Activated T-helper 1 cell treated with anti-CD3 and anti-CD28 coated beads, Interleukin-12 subunit alpha, Interleukin-12 subunit beta, Interleukin-2, Interleukin-4 antibody, amounts not matched to agents 30 ng/mL and 10 ng/mL and 1 ng/mL, durations not matched to agents 14 hours and 24 hours and 36 hours (primary cell): ENCODE data around the gene ARMC9. TPM values are rescaled to one million over a fixed set of nuclear protein-coding genes. Genes with fewer than 3 reads are reported as not detected.

Experiments
- DNase-seq: peaks from one replicate; pipeline ENCODE4 v3.0.0; 2021; ENCODE audit warnings: low spot score
- H3K27ac Mint-ChIP-seq: one replicate; pipeline ENCODE4 v1.8.0; 2021; ENCODE audit warnings: mild to moderate bottlenecking, mixed read lengths
- H3K27me3 Mint-ChIP-seq: one replicate; pipeline ENCODE4 v1.8.0; 2022; ENCODE audit warnings: mild to moderate bottlenecking, moderate library complexity, mixed read lengths; ENCODE audit not compliant: insufficient read depth
- H3K36me3 Mint-ChIP-seq: one replicate; pipeline ENCODE4 v1.8.0; 2021; ENCODE audit warnings: low read depth, mixed read lengths
- H3K4me1 Mint-ChIP-seq: one replicate; pipeline ENCODE4 v1.8.0; 2021; ENCODE audit warnings: low read depth, mixed read lengths
- H3K4me3 Mint-ChIP-seq: one replicate; pipeline ENCODE4 v1.8.0; 2021; ENCODE audit warnings: mild to moderate bottlenecking, moderate library complexity, mixed read lengths
- H3K9me3 Mint-ChIP-seq: one replicate; pipeline ENCODE4 v1.8.0; 2021; ENCODE audit warnings: mixed read lengths
- intact Hi-C: fragments of 100-400 bp; cut with micrococcal nuclease; formaldehyde crosslinking; loops from one replicate; pipeline ENCODE4 v1.15.1; 2024
- total RNA-seq: library from RNA; stranded (reverse); gene quantifications from 2 replicates; pipeline ENCODE4 v1.2.3, GENCODE V29; 2022

ARMC9 gene, protein sequence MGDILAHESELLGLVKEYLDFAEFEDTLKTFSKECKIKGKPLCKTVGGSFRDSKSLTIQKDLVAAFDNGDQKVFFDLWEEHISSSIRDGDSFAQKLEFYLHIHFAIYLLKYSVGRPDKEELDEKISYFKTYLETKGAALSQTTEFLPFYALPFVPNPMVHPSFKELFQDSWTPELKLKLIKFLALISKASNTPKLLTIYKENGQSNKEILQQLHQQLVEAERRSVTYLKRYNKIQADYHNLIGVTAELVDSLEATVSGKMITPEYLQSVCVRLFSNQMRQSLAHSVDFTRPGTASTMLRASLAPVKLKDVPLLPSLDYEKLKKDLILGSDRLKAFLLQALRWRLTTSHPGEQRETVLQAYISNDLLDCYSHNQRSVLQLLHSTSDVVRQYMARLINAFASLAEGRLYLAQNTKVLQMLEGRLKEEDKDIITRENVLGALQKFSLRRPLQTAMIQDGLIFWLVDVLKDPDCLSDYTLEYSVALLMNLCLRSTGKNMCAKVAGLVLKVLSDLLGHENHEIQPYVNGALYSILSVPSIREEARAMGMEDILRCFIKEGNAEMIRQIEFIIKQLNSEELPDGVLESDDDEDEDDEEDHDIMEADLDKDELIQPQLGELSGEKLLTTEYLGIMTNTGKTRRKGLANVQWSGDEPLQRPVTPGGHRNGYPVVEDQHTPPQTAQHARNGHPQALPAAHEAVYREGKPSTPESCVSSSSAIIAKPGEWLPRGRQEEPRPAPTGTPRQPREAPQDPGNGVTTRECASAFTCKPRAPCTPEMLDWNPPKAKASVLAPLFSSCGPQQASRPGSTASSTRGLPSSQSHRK
- total RNA-seq, result 2.2 and 3.8 TPM in 2 replicates

DNA sequence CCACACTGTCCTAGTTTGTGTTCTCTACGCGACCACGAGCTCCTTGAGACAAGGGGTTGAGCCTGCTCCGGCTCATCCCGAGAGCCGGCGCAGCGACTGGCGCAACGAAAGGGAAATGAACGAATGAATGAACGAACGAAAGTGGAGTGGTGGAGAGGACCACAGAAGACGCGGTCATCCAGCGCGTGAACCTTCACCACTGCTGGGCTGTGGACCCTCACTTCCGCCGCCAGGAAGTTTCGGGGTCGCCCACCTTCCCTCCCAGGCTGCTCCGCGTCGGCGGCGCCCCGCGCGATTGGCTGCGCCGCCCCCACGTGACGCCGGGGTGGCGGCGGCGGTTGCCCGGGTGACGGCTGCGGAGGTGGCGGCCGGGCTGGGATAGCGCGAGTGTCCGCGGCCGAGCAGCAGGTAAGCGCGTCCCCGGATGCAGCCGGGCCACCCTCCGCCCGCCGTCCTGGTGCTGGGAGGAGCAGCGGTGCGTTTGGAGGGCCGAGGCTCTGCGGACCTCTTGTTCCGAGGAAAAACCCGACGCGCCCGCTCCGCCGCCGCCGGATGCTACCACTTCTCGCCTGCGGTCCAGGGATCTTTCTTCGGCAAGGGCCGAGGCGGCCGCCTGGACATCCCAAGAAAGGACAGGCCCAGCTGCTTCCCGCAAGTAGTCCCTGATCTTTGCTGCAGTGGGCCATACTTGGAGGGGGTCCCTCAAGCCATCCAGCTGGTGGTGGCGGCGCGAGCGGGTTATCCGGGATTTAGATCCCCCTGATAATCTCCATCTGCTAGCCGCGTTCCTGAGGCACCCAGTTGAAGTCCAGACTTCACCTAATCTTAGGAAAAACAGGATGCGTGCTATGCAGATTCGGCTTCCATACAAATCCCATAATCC, at the start of gene ARMC9:
TSS of gene ARMC9 (plus strand) at position 341 of the 883 bp plus-strand sequence. CDS start 7,608 bp downstream, outside the sequence.
- Mint-ChIP-seq H3K27ac (no peak within 1 kb of the TSS), H3K4me3 (peak within 1 kb of the TSS; percentile 92), H3K9me3 (no peaks in the 10 kb centered on the region), H3K4me1 (peaks cover 24% of the 10 kb centered on the region), H3K27me3 (peaks cover 25% of the 10 kb centered on the region), H3K36me3 (no peaks in the 10 kb centered on the region)
- peak; percentile 78 for DNase-seq
- intact Hi-C loops, result loop anchor here (10.0 kb wide), 1 partner anchor 94 kb away; no protein-coding TSS in a partner anchor

DNA sequence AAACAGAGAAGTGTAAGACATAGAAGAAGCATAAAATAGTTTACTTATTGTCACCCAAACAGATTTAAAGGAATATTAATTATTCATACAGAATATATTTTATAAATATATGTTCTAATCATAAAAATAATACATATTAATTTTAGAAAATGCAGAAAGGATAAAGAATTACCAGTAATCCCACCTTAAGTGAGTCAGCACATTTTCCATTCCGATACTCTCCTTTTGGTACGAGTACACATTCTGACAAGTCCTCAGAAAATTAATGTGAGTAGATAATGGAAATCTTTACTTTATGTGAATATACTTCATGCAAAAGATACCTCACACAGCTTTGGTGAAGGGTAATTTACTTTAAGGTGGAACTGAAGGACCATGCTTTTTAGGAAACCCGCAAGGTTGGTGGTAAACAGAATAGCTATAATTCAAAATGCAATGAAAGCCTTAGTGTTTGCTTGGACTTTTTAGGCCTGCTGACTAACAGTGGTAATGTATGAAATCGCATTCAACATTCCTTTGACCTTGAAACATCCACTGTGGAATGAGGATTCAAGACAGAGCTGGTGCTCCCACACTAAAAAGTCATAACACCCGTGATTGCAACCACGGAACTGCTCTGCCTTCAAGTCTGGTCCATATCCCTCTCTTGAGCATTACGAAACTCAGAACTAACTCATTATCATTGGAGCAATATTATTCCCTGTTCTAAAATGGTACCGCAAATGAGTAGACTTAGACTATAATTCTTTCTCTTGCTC, 45.5 kb upstream of the ARMC9 start:
- intact Hi-C loops, result no loop called here

DNA sequence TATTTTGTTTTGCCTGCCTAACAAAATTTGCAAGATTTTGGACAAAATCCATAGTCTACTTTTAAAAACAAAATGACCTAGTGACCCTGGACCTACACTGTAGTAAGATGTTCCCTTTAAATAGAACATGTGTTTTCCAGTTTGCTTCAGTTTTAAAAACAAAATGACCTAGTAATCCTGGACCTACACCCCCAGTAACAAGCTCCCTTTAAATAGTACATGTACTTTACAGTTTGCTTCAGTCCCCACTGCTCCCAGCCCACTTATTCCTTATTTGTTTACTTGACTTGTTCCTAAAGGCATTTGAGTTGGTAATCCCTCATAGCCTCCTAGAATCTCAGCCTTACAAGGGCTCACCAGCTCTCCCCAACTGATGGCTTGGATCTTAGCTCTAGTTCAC, 39.1 kb upstream of the ARMC9 start:
- H3K4me1 Mint-ChIP-seq, result peaks cover 15% of the 10 kb centered on the region
- no peaks in the 10 kb centered on the region for H3K27me3 Mint-ChIP-seq
- H3K36me3 Mint-ChIP-seq, result peaks cover 28% of the 10 kb centered on the region
- no peaks in the 10 kb centered on the region for H3K9me3 Mint-ChIP-seq
- no peak overlapping the region for H3K27ac Mint-ChIP-seq
- intact Hi-C loops, result no loop called here
- no peak overlapping the region for H3K4me3 Mint-ChIP-seq
- DNase-seq, result no peak

More for the DNA sequence above, 45.5 kb upstream of the ARMC9 start:
- no peak overlapping the region for H3K4me3 Mint-ChIP-seq
- no peak overlapping the region for H3K27ac Mint-ChIP-seq
- H3K27me3 Mint-ChIP-seq, result no peaks in the 10 kb centered on the region
- no peaks in the 10 kb centered on the region for H3K4me1 Mint-ChIP-seq
- DNase-seq, result no peak
- H3K36me3 Mint-ChIP-seq, result peaks cover 33% of the 10 kb centered on the region
- H3K9me3 Mint-ChIP-seq, result no peaks in the 10 kb centered on the region

DNA sequence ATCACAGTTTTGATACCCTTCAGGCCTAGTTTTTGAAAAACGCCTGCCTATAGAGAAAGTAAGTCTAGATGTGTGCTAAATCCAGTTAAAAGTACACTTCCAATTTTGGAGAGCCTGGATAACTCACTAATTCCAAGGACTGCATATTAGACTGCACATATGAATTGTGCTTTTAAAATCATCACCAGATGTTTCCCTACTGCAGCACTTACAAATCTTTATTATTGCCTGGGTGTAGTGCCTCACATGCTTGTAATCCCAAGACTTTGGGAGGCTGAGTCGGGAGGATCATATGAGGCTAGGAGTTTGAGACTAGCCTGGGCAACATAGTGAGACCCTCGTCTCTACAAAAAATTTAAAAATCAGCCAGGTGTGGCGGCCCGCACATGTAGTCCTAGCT, 37.7 kb upstream of the ARMC9 start:
- Mint-ChIP-seq H3K4me1 (peaks cover 15% of the 10 kb centered on the region), H3K36me3 (peaks cover 34% of the 10 kb centered on the region), H3K27me3 (no peaks in the 10 kb centered on the region), H3K4me3 (no peak overlapping the region), H3K9me3 (no peaks in the 10 kb centered on the region), H3K27ac (no peak overlapping the region)
- intact Hi-C loops, result no loop called here
- no peak for DNase-seq

DNA sequence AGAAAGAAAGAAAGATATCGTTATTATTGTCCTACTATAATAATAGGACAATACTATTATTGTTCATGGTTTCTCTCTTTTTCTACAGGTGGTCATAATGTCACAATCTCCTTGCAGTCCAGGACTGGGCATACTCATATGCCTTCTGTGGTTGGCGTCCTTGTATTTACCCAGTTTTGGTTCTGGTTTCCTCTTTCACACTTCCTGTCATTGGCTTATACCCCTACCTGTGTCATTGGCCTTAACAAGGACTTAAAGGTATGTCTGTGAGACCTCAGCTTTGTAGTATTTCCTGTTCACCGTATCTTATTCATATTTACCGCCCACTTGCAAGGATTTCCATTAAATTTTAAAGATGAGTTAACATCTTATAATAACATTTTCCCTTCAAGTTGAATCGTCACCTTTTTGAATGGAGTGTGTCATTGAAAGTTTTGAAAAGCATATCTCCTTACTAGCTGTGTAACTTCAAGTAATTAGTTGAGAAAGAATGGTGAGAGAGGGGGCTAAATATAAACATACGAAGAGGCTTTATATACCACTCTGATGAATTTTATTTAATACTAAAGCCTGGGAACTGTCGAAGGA, 37.1 kb upstream of the ARMC9 start:
- no peaks in the 10 kb centered on the region for H3K27me3 Mint-ChIP-seq
- no peak for DNase-seq
- no peaks in the 10 kb centered on the region for H3K9me3 Mint-ChIP-seq
- H3K4me3 Mint-ChIP-seq, result no peak overlapping the region
- H3K27ac Mint-ChIP-seq, result peak overlapping the region; percentile 72
- peaks cover 32% of the 10 kb centered on the region for H3K36me3 Mint-ChIP-seq
- intact Hi-C loops, result no loop called here
- H3K4me1 Mint-ChIP-seq, result peaks cover 15% of the 10 kb centered on the region

DNA sequence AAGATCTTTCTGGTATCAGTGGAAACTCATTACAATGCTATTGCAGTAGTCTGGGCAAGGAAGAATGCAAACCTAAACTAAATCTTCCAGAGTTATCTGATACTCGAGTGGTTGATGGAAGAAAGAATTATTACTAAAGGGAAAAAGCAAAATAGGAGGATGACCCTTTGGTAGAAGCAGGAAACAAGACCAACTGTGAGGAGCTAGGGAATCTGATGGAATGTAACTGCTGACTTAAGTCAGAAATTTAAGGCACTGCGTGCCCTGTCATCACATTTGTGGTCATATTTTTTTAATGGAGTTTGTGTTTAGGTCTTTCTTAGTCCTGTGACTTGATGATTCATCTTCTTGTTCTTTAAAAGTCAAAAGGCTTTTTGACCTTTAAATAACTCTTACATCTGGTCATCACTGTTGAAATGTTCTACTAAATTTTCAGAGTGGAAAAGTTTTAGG, 36.5 kb upstream of the ARMC9 start:
- intact Hi-C loops, result no loop called here

DNA sequence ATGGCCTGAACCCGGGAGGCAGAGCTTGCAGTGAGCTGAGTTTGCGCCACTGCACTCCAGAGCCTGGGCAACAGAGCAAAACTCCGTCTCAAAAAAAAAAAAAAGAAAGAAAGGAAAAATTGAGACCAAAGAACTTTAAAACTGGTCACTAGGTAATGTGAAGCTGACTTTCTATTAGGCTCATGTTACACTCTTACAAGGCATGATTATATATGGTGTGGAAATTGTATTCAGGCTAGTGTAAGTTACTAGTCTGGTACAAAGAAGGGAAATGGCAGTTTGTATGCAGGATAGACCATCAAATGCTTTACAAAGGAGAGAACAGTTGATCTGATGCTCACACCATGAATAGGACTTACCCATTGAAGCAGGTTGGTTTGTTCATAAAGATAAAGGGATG, 35.4 kb upstream of the ARMC9 start:
- DNase-seq, result no peak
- intact Hi-C loops, result no loop called here
- Mint-ChIP-seq H3K27ac (no peak overlapping the region), H3K4me3 (no peak overlapping the region), H3K9me3 (no peaks in the 10 kb centered on the region), H3K4me1 (peaks cover 21% of the 10 kb centered on the region), H3K36me3 (peaks cover 43% of the 10 kb centered on the region), H3K27me3 (no peaks in the 10 kb centered on the region)

More for the DNA sequence above, 36.5 kb upstream of the ARMC9 start:
- peak overlapping the region; percentile 72 for H3K27ac Mint-ChIP-seq
- H3K36me3 Mint-ChIP-seq, result peaks cover 35% of the 10 kb centered on the region
- peaks cover 15% of the 10 kb centered on the region for H3K4me1 Mint-ChIP-seq
- H3K4me3 Mint-ChIP-seq, result peak overlapping the region; percentile 13
- no peaks in the 10 kb centered on the region for H3K9me3 Mint-ChIP-seq
- no peaks in the 10 kb centered on the region for H3K27me3 Mint-ChIP-seq
- no peak for DNase-seq

DNA sequence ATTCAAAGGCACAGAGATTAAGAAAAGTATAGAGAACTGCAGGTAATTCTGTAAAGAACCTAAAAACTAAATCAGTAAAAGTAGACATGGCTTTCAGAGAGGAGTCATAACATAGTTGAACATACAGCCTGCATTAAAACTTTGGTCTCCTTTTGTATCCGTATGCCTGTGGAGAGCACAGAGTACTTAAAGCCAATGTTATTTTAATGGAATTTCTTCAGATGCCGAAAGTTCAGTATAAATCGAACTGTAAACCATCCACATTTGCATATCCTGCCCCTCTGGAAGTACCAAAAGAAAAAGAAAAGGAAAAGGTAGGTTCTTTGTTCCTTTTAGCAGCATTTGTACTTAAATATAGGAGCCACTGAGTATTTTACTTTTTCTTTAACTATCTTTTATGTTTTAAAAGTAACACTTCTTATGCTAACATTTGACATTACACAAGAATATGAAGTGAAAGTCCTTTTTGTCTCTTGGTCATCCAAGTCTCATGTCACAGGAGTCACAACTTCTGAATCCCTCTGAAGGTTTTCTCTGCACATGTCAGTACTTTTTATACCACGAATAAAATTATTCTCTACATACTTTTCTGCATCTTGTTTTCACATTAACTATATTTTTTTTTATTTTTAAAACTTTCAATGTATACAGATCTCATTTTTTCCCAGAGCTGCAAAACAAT, 34.9 kb upstream of the ARMC9 start:
- intact Hi-C loops, result no loop called here
- H3K9me3 Mint-ChIP-seq, result no peaks in the 10 kb centered on the region
- H3K36me3 Mint-ChIP-seq, result peaks cover 48% of the 10 kb centered on the region
- H3K4me1 Mint-ChIP-seq, result peaks cover 26% of the 10 kb centered on the region
- no peak for DNase-seq
- no peak overlapping the region for H3K27ac Mint-ChIP-seq
- H3K4me3 Mint-ChIP-seq, result no peak overlapping the region
- H3K27me3 Mint-ChIP-seq, result no peaks in the 10 kb centered on the region

DNA sequence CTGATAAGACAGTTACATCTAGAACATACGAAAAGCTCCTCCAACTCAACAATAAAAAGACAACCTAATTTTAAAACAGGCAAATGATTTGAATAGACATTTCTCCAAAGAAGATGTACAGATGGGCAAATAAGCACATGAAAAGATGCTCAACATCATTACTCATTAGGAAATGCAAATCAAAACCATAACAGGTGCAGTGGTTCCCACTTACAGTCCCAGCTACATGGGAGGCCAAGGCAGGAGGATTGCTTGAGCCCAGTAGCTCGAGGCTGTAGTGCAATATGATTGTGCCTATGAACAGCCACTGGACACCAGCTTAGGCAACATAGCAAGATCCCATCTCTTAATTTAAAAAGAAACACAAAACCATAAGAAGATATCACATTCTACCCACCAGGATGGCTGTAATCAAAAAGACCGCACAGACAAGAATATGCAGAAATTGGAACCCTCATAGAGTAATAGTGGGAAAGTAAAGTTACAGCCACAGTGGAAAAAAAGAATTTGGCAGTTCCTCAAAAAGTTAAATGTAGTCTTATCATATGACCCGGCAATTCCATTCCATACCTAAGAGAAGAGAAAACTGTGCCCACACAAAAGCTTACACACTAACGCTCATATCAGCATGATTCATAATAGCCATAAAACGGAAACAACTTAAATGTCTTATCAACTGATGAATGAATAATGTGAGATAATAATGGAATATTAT, 30.5 kb upstream of the ARMC9 start:
- no peak for DNase-seq
- peaks cover 16% of the 10 kb centered on the region for H3K4me1 Mint-ChIP-seq
- no peaks in the 10 kb centered on the region for H3K9me3 Mint-ChIP-seq
- H3K36me3 Mint-ChIP-seq, result peaks cover 56% of the 10 kb centered on the region
- intact Hi-C loops, result no loop called here
- H3K27me3 Mint-ChIP-seq, result no peaks in the 10 kb centered on the region
- H3K4me3 Mint-ChIP-seq, result no peak overlapping the region
- H3K27ac Mint-ChIP-seq, result peak overlapping the region; percentile 82

DNA sequence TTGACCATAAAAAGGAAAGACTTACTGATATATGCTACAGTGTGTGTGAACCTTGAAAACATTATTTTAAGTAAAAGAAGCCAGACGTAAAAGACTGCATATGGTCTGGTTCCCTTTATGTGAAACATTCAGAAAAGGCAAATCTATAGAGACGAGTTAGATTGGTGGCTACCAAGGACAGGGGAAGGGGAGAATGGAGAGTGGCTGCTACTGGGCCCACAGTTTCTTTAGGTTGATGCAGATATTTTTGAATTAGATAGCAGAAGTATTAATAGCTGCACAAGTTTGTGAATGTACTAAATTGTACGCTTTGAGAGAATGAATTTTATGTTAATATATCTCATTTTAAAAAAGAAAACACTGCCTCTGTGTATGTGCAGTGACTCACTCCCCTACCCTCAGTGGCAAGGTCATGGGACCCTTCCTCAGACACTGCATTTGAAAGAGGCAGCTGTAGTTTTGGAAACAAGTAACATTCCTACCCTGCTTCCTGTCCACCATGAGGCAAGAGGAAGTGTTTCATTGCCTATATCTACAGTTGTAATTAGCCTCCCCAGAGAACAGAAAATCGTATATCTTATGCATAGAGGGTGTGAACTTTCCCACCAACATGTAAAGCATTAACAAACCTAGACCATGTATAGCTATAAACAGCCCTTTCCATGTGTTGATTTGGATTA, 29.8 kb upstream of the ARMC9 start:
- no peaks in the 10 kb centered on the region for H3K9me3 Mint-ChIP-seq
- H3K27ac Mint-ChIP-seq, result peak overlapping the region; percentile 82
- H3K36me3 Mint-ChIP-seq, result peaks cover 56% of the 10 kb centered on the region
- no peak for DNase-seq
- intact Hi-C loops, result no loop called here
- no peak overlapping the region for H3K4me3 Mint-ChIP-seq
- no peaks in the 10 kb centered on the region for H3K27me3 Mint-ChIP-seq
- H3K4me1 Mint-ChIP-seq, result peaks cover 16% of the 10 kb centered on the region
